Hindlimb muscle (tissue), 1 donor: ENCODE data around the gene FOXM1. TPM values are rescaled to one million over a fixed set of nuclear protein-coding genes. Genes with fewer than 3 reads are reported as not detected.
A peak's percentile ranks its signal among the peaks of the same experiment; 100 is the strongest.
"Not testable (repeated sequence)": the region's sequence is repeated elsewhere in the genome, so short reads cannot be mapped to it uniquely, and the experiment has no call there.

Source experiments
- DNase-seq: peaks from one replicate; pipeline ENCODE4 v3.0.0-alpha.2; 2013
- polyA plus RNA-seq: library from polyadenylated mRNA; unstranded; fragments of 120-200 nt; gene quantifications from one replicate; pipeline ENCODE4 v1.2.1, GENCODE V29; 2013; ENCODE audit not compliant: insufficient read length

The FOXM1 gene
- polyA plus RNA-seq, 1 donor = 16.9 TPM

GRCh38 chr12:2884810-2885209 lies 7.8 kb upstream of the FOXM1 start:
- DNase-seq = no peak

- no peak for DNase-seq
These were observed 2.9 kb upstream of the FOXM1 start for GRCh38 chr12:2879853-2880252.

GRCh38 chr12:2877953-2878732 lies 1.2 kb upstream of the FOXM1 start:
- peak; percentile 15 for DNase-seq

- peak; percentile 19 for DNase-seq
These were observed 435 bp downstream of the FOXM1 start for GRCh38 chr12:2876431-2877046.

GRCh38 chr12:2868986-2869632 lies 7.9 kb downstream of the FOXM1 start:
- DNase-seq = not testable (repeated sequence)

GRCh38 chr12:2864198-2864597 lies 12.8 kb downstream of the FOXM1 start:
- no peak for DNase-seq

- not testable (repeated sequence) for DNase-seq
These were observed 13.6 kb downstream of the FOXM1 start for GRCh38 chr12:2863402-2863801.

- DNase-seq = no peak
These were observed 14.1 kb downstream of the FOXM1 start for GRCh38 chr12:2862876-2863275.

- no peak for DNase-seq
These were observed 16.8 kb downstream of the FOXM1 start for GRCh38 chr12:2860170-2860569.

- DNase-seq = no peak
These were observed 18.0 kb downstream of the FOXM1 start for GRCh38 chr12:2858944-2859421.

GRCh38 chr12:2858334-2858733 lies 18.6 kb downstream of the FOXM1 start:
- no peak for DNase-seq

GRCh38 chr12:2857576-2857975 lies 19.4 kb downstream of the FOXM1 start:
- DNase-seq = no peak

GRCh38 chr12:2857021-2857431 lies 19.9 kb downstream of the FOXM1 start, which contains the start of gene TEX52:
TEX52 (minus strand) TSS chr12:2857039; CDS start chr12:2857026, 13 bp downstream.
- no peak for DNase-seq

- no peak for DNase-seq
These were observed 20.9 kb downstream of the FOXM1 start for GRCh38 chr12:2856051-2856450.

- no peak for DNase-seq
These were observed 21.4 kb downstream of the FOXM1 start for GRCh38 chr12:2855546-2855945.

- DNase-seq = no peak
These were observed 22.1 kb downstream of the FOXM1 start for GRCh38 chr12:2854669-2855453.

- DNase-seq = peak; percentile 84
These were observed 23.3 kb downstream of the FOXM1 start for GRCh38 chr12:2853626-2854025.

- no peak for DNase-seq
These were observed 25.0 kb downstream of the FOXM1 start for GRCh38 chr12:2851931-2852330.

GRCh38 chr12:2845280-2845679 lies 31.7 kb downstream of the FOXM1 start:
- DNase-seq = no peak

GRCh38 chr12:2844786-2845185 lies 32.2 kb downstream of the FOXM1 start:
- DNase-seq = no peak

GRCh38 chr12:2842948-2843347 lies 34.0 kb downstream of the FOXM1 start:
- DNase-seq = no peak

- no peak for DNase-seq
These were observed 35.8 kb downstream of the FOXM1 start for GRCh38 chr12:2841056-2841650.
